Osteocyte (in vitro differentiated cells): ENCODE measurements around the gene DENND1A. TPM values are rescaled to one million over a fixed set of nuclear protein-coding genes. Genes with fewer than 3 reads are reported as not detected.

Source experiments
- DNase-seq: peaks from one replicate; pipeline ENCODE4 v3.0.0; 2021; ENCODE audit warnings: mixed read lengths; ENCODE audit not compliant: unreplicated experiment; ENCODE audit errors: extremely low spot score
- H3K27ac Mint-ChIP-seq: one replicate; pipeline ENCODE4 v1.8.0; 2021; ENCODE audit warnings: mild to moderate bottlenecking, mixed read lengths; ENCODE audit not compliant: unreplicated experiment
- H3K27me3 Mint-ChIP-seq: one replicate; pipeline ENCODE4 v1.8.0; 2021; ENCODE audit warnings: mixed read lengths; ENCODE audit not compliant: unreplicated experiment
- H3K36me3 Mint-ChIP-seq: one replicate; pipeline ENCODE4 v1.8.0; 2021; ENCODE audit warnings: mixed read lengths; ENCODE audit not compliant: unreplicated experiment
- H3K4me1 Mint-ChIP-seq: one replicate; pipeline ENCODE4 v1.8.0; 2021; ENCODE audit warnings: mixed read lengths; ENCODE audit not compliant: unreplicated experiment
- H3K4me3 Mint-ChIP-seq: one replicate; pipeline ENCODE4 v1.8.0; 2021; ENCODE audit warnings: mild to moderate bottlenecking, moderate library complexity, mixed read lengths; ENCODE audit not compliant: unreplicated experiment
- H3K9me3 Mint-ChIP-seq: one replicate; pipeline ENCODE4 v1.8.0; 2021; ENCODE audit warnings: mixed read lengths; ENCODE audit not compliant: unreplicated experiment
- total RNA-seq: library from RNA; stranded (reverse); gene quantifications from 2 replicates; pipeline ENCODE4 v1.2.1, GENCODE V29; 2021
- TF ChIP-seq, protein P1 (sequence below): fragments of 200-600 bp; sonication (generic); IDR thresholded peaks from 2 replicates; pipeline ENCODE4 v1.5.0; 2021; ENCODE audit warnings: antibody characterized with exemption, mild to moderate bottlenecking, moderate library complexity

DENND1A gene
- total RNA-seq, 1 donor from 2014 or later, result 19.8 TPM

DNA sequence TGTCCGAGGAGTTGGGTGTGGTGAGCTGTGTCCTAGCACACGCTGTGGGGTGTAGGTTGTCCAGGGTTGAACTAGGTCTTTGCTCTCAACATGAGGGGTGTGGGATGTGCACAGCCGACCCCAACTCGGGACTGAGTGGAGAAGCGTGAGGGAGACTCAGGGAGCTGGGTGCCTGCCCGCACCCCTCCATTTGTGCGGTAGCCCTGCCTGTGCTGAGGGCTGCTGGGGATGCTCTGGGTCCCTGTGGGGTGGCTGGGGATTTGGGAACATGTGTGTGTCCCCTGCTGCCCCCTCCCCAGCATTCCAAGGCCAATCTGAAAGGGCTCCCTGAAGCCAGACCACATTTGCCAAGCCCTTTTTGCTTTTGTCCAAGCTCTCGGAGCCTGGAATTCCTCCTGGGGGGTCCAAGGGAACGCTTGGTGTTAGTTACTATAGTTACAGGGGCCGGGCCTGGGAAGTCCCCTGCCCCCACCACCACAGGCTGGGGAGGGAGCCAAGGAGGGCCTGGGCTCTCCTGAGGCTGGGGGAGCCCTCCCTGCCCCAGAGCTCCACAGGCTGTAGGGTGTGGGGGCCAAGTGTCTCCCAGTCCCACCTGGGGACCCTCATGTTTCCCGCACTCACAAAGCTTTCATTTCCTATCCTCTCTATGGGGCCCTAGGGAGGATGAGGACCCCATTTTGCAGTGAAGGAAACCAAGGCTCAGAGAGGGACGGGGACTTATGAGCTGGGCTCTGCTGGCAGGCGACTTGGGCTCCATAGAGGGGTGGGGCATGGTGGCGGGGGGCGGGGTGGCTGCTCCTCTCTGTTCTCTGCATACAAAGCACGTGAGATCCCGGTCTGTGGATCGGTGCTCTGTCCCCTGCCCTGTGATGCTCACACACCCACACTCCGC lies 572.8 kb downstream of the DENND1A start:
- peaks cover 11% of the 10 kb centered on the region for H3K4me1 Mint-ChIP-seq
- no peak overlapping the region for H3K4me3 Mint-ChIP-seq
- no peak for DNase-seq
- TF ChIP-seq, protein P1, sequence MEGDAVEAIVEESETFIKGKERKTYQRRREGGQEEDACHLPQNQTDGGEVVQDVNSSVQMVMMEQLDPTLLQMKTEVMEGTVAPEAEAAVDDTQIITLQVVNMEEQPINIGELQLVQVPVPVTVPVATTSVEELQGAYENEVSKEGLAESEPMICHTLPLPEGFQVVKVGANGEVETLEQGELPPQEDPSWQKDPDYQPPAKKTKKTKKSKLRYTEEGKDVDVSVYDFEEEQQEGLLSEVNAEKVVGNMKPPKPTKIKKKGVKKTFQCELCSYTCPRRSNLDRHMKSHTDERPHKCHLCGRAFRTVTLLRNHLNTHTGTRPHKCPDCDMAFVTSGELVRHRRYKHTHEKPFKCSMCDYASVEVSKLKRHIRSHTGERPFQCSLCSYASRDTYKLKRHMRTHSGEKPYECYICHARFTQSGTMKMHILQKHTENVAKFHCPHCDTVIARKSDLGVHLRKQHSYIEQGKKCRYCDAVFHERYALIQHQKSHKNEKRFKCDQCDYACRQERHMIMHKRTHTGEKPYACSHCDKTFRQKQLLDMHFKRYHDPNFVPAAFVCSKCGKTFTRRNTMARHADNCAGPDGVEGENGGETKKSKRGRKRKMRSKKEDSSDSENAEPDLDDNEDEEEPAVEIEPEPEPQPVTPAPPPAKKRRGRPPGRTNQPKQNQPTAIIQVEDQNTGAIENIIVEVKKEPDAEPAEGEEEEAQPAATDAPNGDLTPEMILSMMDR, result no peak
- no peaks in the 10 kb centered on the region for H3K36me3 Mint-ChIP-seq
- H3K27me3 Mint-ChIP-seq, result peaks cover 12% of the 10 kb centered on the region
- no peaks in the 10 kb centered on the region for H3K9me3 Mint-ChIP-seq
- H3K27ac Mint-ChIP-seq, result no peak overlapping the region

DNA sequence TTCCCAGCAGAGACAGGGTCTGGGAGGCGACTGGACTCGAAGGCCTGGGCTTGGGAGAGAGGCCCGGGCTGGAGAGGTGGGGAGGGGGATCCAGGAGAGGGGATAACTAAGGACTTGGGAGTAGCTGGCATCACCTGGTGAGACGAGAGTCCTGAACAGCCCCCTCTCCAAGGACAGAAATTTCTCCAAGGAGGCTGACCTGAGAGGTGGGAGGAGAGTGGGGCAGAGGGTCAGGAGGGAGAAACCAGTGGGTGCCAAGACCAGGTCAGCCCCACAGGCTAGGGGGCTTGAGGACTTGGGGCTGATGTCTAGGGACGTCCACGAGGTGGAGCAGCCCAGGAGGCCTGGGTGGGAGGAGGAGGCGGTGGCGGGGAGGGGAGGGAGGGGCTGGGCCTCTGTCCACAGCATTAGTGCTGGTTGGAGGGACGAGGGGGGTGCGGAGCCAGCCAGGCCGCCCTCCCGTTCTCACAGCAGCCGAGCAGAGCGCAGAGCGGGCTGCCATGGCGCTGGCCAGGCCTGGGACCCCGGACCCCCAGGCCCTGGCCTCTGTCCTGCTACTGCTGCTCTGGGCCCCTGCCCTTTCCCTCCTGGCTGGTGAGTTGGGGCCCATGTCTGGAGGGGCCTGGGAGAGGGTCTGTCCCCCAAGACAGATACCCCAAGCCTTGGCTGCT lies 574.0 kb downstream of the DENND1A start, which contains the start of gene CRB2:
TSS of gene CRB2 (plus strand) at position 437 of the 671 bp plus-strand sequence. CDS start at position 501, 64 bp downstream.
- peaks cover 21% of the 10 kb centered on the region for H3K27me3 Mint-ChIP-seq
- H3K27ac Mint-ChIP-seq, result no peak within 1 kb of the TSS
- TF ChIP-seq, protein P1, result no peak
- no peak within 1 kb of the TSS for H3K4me3 Mint-ChIP-seq
- no peaks in the 10 kb centered on the region for H3K36me3 Mint-ChIP-seq
- H3K4me1 Mint-ChIP-seq, result peaks cover 11% of the 10 kb centered on the region
- no peak for DNase-seq
- H3K9me3 Mint-ChIP-seq, result no peaks in the 10 kb centered on the region

DNA sequence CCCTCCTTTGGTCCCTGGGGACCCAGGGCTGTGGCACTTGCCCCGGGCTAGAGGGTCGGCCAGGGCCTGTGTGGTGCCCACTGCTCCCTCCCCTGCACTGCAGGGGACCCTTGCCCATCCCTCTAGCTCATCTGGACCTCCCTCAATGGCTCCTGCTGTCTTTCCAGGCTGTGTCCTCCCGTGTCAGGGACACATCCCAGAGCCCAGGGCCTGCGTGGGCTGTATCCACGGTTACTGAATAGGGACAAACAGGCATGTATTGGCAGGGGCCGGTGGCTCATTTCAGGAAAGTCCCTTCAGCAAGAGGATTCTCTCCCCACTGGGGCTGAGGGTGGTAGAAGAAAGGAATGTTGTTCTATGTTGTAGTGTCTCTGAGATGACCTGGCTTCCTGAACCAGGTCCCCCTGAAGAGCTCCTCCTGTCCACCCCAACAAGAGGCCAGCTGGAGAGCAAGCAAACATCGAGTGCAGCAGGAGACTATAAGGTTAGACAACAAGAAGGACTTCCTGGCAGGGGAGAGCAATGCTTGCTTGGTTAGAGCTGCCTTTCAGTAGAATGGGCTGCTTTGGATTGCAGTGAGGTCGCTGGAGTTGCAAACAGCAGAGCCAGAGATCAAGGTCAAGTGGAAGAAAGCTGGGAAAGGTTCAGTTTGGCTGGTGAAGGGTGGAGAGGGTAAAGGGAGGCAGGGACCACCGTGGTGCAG lies 575.0 kb downstream of the DENND1A start:
- H3K4me3 Mint-ChIP-seq, result no peak overlapping the region
- H3K9me3 Mint-ChIP-seq, result no peaks in the 10 kb centered on the region
- TF ChIP-seq, protein P1, result no peak
- no peak for DNase-seq
- peaks cover 12% of the 10 kb centered on the region for H3K4me1 Mint-ChIP-seq
- H3K27ac Mint-ChIP-seq, result no peak overlapping the region
- H3K36me3 Mint-ChIP-seq, result no peaks in the 10 kb centered on the region
- H3K27me3 Mint-ChIP-seq, result peaks cover 25% of the 10 kb centered on the region

DNA sequence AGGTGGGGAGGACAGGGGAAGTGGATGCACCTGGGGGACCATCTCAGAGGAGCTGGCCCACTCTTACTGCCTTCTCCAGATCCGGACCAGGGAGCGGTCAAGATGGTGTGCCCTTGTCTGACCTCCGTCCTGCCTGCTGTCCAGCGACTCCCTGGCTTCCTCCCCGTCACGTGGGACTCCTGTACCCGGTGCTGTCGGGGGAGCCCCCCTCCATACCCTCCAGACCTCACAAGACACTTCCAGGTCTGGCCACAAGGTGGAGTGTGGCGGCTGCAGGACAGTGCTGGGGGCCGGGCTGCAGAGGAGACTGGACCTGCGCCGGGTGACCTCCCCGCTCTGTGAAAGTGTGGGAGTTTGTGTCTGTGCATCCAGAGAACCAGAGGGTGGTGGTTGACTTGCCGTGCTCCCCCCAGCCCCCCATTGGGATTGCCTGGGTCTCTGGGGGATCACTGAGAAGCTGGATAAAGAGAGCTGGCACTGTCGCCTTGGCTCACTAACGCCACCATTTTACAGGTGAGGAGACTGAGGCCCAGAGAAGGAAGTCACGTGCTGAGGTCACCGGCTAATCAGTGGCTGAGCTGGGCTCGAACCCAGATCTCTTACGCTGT lies 575.8 kb downstream of the DENND1A start:
- H3K4me1 Mint-ChIP-seq, result peaks cover 12% of the 10 kb centered on the region
- no peaks in the 10 kb centered on the region for H3K36me3 Mint-ChIP-seq
- DNase-seq, result peak; percentile 92
- H3K9me3 Mint-ChIP-seq, result no peaks in the 10 kb centered on the region
- H3K27ac Mint-ChIP-seq, result no peak overlapping the region
- H3K4me3 Mint-ChIP-seq, result no peak overlapping the region
- peaks cover 25% of the 10 kb centered on the region for H3K27me3 Mint-ChIP-seq
- TF ChIP-seq, protein P1, result peak; percentile 92
